IPS-18a (cell line): ENCODE data around the gene EYA2.

ENCODE experiments used
- H3K27ac ChIP-seq: one replicate; pipeline ENCODE4 v1.5.1; 2013; ENCODE audit warnings: low read length
- H3K27me3 ChIP-seq: one replicate; pipeline ENCODE4 v1.6.1; 2013; ENCODE audit warnings: mild to moderate bottlenecking, low read length; ENCODE audit not compliant: control insufficient read depth, insufficient read depth
- H3K36me3 ChIP-seq: one replicate; pipeline ENCODE4 v1.6.1; 2013; ENCODE audit warnings: low read depth, low read length; ENCODE audit not compliant: control insufficient read depth
- H3K4me1 ChIP-seq: one replicate; pipeline ENCODE4 v1.6.1; 2013; ENCODE audit warnings: low read depth, low read length; ENCODE audit not compliant: control insufficient read depth
- H3K4me3 ChIP-seq: one replicate; pipeline ENCODE4 v1.5.1; 2013; ENCODE audit warnings: low read length
- H3K9ac ChIP-seq: one replicate; pipeline ENCODE4 v1.6.1; 2013; ENCODE audit warnings: mild to moderate bottlenecking, low read length, moderate library complexity
- H3K9me3 ChIP-seq: one replicate; pipeline ENCODE4 v1.6.1; 2013; ENCODE audit warnings: low read depth, low read length; ENCODE audit not compliant: control insufficient read depth

Gene EYA2

DNA sequence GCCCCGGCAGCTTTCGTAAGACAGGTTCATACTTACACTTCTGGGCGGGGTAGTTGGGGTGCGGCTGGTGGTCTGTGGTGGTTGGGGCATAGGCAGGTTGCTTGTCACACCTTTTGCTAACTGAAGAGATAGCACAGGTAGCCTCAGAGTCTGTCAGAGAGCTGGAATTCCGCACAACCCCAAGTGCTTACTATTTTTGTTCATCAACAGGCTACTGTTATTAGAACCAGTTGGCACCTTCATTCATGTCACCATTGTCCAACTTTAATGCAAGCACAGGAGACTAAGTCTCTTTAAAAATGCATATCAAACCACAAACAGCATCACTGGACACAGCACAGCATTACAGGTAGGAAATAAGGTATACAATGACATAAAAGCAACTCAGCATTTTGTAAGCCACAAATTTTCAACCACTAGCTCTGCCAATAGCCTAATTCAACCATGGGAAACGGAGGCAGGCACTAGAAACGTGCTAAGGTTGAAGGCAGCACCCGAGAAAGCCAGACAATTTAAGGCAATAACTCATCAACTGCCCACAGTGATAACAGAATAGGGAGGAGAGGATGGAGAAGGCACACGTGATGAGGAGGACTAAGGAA, 318.1 kb downstream of the EYA2 start:
- no peak overlapping the region for H3K4me3 ChIP-seq
- H3K9ac ChIP-seq = no peak overlapping the region
- no peaks in the 10 kb centered on the region for H3K9me3 ChIP-seq
- no peaks in the 10 kb centered on the region for H3K4me1 ChIP-seq
- no peaks in the 10 kb centered on the region for H3K27me3 ChIP-seq
- H3K27ac ChIP-seq = no peak overlapping the region
- H3K36me3 ChIP-seq = peaks cover 77% of the 10 kb centered on the region

DNA sequence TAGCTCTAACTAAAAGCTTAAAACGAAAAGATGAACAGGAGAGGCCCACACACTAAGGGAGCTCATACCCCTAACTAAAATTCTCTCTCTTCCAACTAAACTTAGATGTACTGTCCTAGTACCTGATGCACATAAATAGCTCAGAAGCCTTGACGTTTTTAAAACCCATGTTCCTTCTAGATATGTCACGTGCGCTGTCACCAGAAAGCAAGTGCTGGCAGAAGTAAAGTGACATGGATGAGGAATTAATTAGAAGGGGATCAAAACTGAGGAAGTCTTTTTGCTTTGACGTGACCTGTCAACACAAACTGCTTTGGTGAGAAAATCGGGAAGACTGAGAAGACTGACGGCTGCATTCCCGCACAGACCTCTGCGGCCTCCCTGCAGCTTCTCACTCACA, 319.3 kb downstream of the EYA2 start:
- no peak overlapping the region for H3K4me3 ChIP-seq
- peaks cover 85% of the 10 kb centered on the region for H3K36me3 ChIP-seq
- H3K27ac ChIP-seq = no peak overlapping the region

GRCh38 chr20:47215653-47216397, 321.2 kb downstream of the EYA2 start:
- Histone ChIP-seq H3K4me1 (no peaks in the 10 kb centered on the region), H3K27me3 (no peaks in the 10 kb centered on the region), H3K4me3 (no peak overlapping the region), H3K27ac (no peak overlapping the region), H3K9ac (no peak overlapping the region), H3K36me3 (peaks cover 82% of the 10 kb centered on the region), H3K9me3 (no peaks in the 10 kb centered on the region)

More for the DNA sequence above, 319.3 kb downstream of the EYA2 start:
- H3K27me3 ChIP-seq = no peaks in the 10 kb centered on the region
- no peaks in the 10 kb centered on the region for H3K4me1 ChIP-seq
- no peak overlapping the region for H3K9ac ChIP-seq
- H3K9me3 ChIP-seq = no peaks in the 10 kb centered on the region

- H3K27ac ChIP-seq = no peak overlapping the region
- no peak overlapping the region for H3K9ac ChIP-seq
- H3K9me3 ChIP-seq = no peaks in the 10 kb centered on the region
- H3K36me3 ChIP-seq = peaks cover 82% of the 10 kb centered on the region
- H3K4me3 ChIP-seq = no peak overlapping the region
- no peaks in the 10 kb centered on the region for H3K27me3 ChIP-seq
- H3K4me1 ChIP-seq = no peaks in the 10 kb centered on the region
These were observed 322.3 kb downstream of the EYA2 start for GRCh38 chr20:47216819-47217410.

DNA sequence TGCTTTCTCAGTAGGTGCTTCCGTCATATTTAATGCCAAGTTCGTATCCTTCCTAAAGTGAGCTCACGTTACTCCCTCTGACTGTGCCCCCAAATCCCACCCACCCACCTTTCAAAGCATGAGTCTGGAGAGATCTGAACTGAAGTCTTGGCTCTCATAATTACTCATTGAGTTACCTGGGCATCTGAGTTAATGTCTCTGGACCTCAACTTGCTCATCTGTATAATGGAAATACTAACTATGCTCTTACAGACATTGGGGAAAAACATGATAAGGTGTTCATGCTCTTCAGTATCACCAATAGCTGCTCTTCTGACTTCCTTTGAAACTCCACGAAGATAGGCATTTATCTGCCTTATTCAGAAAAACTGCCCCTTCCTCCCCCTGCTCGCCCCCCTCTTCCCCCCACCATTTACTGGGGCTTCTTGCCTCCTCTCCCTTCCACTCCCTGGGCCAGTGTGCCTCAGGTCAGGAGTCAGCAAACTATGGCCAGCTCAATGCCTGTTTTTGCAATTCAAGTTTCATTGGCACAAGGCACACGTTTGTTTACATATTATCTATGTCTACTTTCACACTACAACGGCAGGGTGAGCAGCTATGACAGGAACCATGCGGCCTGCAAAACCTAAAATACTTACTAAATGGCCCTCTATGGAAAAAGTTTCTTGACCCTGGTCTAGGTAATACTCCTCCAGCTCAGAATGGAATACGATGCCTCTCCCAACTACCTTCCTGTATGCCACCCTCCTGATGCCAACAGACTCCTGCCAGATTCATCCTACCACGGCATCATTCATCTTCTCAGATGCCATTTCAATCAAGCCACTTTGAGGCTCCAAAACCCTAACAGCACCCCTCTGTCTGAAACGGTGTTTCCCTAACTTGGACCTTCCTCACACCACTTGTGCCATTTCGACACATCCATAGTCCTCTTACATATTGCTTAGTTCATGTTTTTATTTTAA, 323.1 kb downstream of the EYA2 start:
- Histone ChIP-seq H3K9me3 (no peaks in the 10 kb centered on the region), H3K36me3 (peaks cover 79% of the 10 kb centered on the region), H3K4me1 (no peaks in the 10 kb centered on the region), H3K27me3 (no peaks in the 10 kb centered on the region), H3K9ac (no peak overlapping the region), H3K4me3 (no peak overlapping the region), H3K27ac (no peak overlapping the region)

DNA sequence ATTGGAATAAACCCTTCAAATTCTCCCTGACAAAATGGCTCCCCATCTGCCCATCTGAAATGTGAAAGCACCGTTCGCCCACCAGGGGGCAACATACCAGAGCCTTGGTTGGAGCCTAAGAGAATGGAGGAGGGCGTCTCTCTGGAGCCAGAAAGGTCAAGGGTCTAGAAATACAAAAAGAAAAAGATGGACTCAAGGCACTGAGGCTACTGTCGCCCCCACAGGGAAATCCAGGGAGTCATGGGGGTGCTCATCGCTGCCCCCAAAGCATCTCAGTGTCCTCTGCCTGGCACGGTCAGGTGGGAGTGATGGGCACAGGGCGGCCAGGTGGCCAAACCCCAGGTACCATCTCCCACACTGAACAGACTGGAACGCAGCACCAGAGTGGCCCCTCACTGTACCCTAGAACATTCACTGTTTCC, 325.5 kb downstream of the EYA2 start:
- H3K4me3 ChIP-seq = no peak overlapping the region
- peaks cover 77% of the 10 kb centered on the region for H3K36me3 ChIP-seq
- H3K9ac ChIP-seq = no peak overlapping the region
- no peaks in the 10 kb centered on the region for H3K27me3 ChIP-seq
- no peak overlapping the region for H3K27ac ChIP-seq
- no peaks in the 10 kb centered on the region for H3K4me1 ChIP-seq
- H3K9me3 ChIP-seq = no peaks in the 10 kb centered on the region

GRCh38 chr20:47221036-47221625, 326.5 kb downstream of the EYA2 start:
- Histone ChIP-seq H3K36me3 (peaks cover 74% of the 10 kb centered on the region), H3K9ac (no peak overlapping the region), H3K27me3 (no peaks in the 10 kb centered on the region), H3K27ac (no peak overlapping the region), H3K4me3 (no peak overlapping the region), H3K4me1 (no peaks in the 10 kb centered on the region), H3K9me3 (no peaks in the 10 kb centered on the region)

DNA sequence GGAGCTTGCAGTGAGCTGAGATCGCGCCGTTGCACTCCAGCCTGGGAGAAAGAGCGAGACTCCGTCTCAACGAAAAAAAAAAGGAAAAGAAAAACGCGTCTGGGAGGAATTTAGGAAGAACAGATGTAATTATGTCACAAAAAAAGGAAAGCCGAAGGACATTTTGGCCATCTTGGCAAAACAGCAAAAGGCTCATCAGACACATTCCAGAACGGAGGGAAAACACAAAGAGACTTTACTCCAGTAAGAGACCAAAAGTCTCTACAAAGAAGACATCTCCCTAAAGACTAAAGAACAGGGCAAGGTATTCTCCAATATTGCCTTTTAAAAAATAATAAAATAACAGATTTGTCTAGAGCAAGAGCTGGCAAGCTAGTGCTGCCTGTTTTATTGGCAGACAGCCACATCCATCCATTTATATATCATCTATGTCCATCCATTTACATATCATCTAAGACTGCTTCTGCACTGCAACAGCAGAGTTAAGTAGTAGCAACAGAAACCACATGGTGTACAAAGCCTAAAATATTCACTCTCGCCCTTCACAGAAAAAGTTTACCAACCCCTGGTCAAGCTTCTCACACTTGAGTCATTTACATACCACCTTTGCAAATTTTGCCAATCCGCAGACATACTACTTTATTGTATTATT, 328.0 kb downstream of the EYA2 start:
- Histone ChIP-seq H3K9me3 (no peaks in the 10 kb centered on the region), H3K27me3 (no peaks in the 10 kb centered on the region), H3K4me3 (no peak overlapping the region), H3K9ac (no peak overlapping the region), H3K4me1 (no peaks in the 10 kb centered on the region), H3K36me3 (peaks cover 81% of the 10 kb centered on the region), H3K27ac (no peak overlapping the region)

GRCh38 chr20:47223896-47224295, 329.3 kb downstream of the EYA2 start:
- Histone ChIP-seq H3K36me3 (peaks cover 79% of the 10 kb centered on the region), H3K9ac (no peak overlapping the region), H3K27ac (no peak overlapping the region)

GRCh38 chr20:47224300-47224791, 329.7 kb downstream of the EYA2 start:
- Histone ChIP-seq H3K27ac (no peak overlapping the region), H3K4me1 (no peaks in the 10 kb centered on the region), H3K4me3 (no peak overlapping the region), H3K9ac (no peak overlapping the region), H3K27me3 (no peaks in the 10 kb centered on the region), H3K9me3 (no peaks in the 10 kb centered on the region), H3K36me3 (peaks cover 83% of the 10 kb centered on the region)

More at GRCh38 chr20:47223896-47224295, 329.3 kb downstream of the EYA2 start:
- Histone ChIP-seq H3K4me1 (no peaks in the 10 kb centered on the region), H3K4me3 (no peak overlapping the region), H3K27me3 (no peaks in the 10 kb centered on the region), H3K9me3 (no peaks in the 10 kb centered on the region)
